Loucy (cell line): ENCODE data around the gene SCD5.

Source experiments
- EZH2phosphoT487 ChIP-seq: fragments of 200-600 bp; IDR thresholded peaks from 2 replicates; pipeline ENCODE4 v1.6.1; 2018; ENCODE audit warnings: antibody characterized with exemption, mild to moderate bottlenecking, moderate library complexity, borderline replicate concordance
- TF ChIP-seq, protein P1 (sequence below): fragments of 200-600 bp; sonication (generic); conservative IDR thresholded peaks from 2 replicates; pipeline ENCODE4 v1.5.1; 2014; ENCODE audit warnings: mild to moderate bottlenecking, antibody characterized with exemption, low read length

DNA sequence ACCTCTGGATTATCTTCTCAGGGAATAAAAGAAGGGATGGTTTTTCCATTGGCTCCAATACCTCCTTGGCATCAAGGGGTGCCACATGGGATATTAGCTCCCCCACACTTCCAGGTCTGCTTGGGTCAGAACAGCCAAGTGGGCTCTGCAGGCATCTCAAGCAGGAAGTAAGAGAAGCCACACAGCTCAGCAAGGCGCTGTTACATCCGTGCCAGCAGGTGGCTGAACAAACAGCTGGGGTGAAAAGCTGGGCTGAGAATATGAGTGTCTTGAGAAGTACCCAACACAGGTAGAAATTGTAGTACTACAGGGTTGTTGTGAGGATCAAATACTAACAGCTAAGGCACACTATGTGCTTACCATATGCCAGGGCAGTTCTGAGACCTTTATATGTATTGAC, 160.1 kb downstream of the SCD5 start:
- TF ChIP-seq, protein P1, sequence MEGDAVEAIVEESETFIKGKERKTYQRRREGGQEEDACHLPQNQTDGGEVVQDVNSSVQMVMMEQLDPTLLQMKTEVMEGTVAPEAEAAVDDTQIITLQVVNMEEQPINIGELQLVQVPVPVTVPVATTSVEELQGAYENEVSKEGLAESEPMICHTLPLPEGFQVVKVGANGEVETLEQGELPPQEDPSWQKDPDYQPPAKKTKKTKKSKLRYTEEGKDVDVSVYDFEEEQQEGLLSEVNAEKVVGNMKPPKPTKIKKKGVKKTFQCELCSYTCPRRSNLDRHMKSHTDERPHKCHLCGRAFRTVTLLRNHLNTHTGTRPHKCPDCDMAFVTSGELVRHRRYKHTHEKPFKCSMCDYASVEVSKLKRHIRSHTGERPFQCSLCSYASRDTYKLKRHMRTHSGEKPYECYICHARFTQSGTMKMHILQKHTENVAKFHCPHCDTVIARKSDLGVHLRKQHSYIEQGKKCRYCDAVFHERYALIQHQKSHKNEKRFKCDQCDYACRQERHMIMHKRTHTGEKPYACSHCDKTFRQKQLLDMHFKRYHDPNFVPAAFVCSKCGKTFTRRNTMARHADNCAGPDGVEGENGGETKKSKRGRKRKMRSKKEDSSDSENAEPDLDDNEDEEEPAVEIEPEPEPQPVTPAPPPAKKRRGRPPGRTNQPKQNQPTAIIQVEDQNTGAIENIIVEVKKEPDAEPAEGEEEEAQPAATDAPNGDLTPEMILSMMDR, result peak; percentile 22; the same call in 1 of the 2 replicates
- TF ChIP-seq EZH2phosphoT487, result no peak
